GM23248 (cell line): ENCODE results near the gene TMEM132C.

Experiments
- EZH2 ChIP-seq: fragments of 200-600 bp; sonication (generic); IDR thresholded peaks from 2 replicates; pipeline ENCODE4 v1.6.1; 2018; ENCODE audit warnings: antibody characterized with exemption, mild to moderate bottlenecking; ENCODE audit not compliant: insufficient read depth, poor library complexity, severe bottlenecking
- EZH2phosphoT487 ChIP-seq: fragments of 200-600 bp; sonication (generic); IDR thresholded peaks from 2 replicates; pipeline ENCODE4 v1.6.1; 2018; ENCODE audit warnings: antibody characterized with exemption, moderate library complexity, mild to moderate bottlenecking, low read depth; ENCODE audit not compliant: insufficient read depth

- no peak for TF ChIP-seq EZH2phosphoT487
- no peak for TF ChIP-seq EZH2
Measured at GRCh38 chr12:128468926-128469325, 202.0 kb downstream of the TMEM132C start.
